HG03460 (cell line): ENCODE data around the gene PLEKHM3.
A peak's percentile ranks its signal among the peaks of the same experiment; 100 is the strongest.
"Not testable (repeated sequence)": the region's sequence is repeated elsewhere in the genome, so short reads cannot be mapped to it uniquely, and the experiment has no call there.

ENCODE experiments used
- ATAC-seq: cut with Tn5 transposase; IDR thresholded peaks from one replicate; pipeline ENCODE4 v1.9.1; 2021; ENCODE audit not compliant: unreplicated experiment

Gene PLEKHM3

GRCh38 chr2:208037564-208038487 lies 12.5 kb upstream of the PLEKHM3 start:
- ATAC-seq: no peak

- ATAC-seq: no peak
These were observed 11.0 kb upstream of the PLEKHM3 start for GRCh38 chr2:208036357-208036756.

DNA sequence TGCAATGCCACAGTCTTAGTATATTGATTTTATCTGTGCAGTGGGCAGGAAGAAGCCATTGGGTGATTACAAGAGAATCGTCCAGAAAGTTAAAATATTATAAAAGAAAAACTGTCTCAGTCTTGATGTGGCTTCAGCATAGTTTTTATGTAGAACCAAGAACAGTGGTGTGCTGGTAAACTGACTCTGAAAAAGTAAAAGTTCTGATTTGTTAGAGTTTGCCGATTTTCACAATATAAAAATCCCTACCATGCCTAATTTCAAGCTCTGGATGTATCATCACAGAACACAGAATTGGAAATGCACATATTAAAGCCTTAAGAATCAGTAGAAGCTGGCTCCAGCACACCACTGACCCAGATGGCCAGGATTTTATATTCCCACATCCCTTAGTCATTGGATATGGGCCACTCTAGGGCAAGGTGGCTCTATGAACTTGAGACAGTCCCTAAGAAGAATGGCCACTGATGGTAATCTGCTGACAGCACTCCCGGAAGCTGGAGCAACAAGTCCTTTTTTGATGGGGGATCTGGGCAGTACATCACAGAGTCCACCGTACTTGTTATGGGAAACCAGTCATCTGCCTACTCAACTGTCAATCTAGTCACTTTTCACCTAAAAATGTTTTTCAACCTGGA lies 9.3 kb upstream of the PLEKHM3 start:
- ATAC-seq: no peak

DNA sequence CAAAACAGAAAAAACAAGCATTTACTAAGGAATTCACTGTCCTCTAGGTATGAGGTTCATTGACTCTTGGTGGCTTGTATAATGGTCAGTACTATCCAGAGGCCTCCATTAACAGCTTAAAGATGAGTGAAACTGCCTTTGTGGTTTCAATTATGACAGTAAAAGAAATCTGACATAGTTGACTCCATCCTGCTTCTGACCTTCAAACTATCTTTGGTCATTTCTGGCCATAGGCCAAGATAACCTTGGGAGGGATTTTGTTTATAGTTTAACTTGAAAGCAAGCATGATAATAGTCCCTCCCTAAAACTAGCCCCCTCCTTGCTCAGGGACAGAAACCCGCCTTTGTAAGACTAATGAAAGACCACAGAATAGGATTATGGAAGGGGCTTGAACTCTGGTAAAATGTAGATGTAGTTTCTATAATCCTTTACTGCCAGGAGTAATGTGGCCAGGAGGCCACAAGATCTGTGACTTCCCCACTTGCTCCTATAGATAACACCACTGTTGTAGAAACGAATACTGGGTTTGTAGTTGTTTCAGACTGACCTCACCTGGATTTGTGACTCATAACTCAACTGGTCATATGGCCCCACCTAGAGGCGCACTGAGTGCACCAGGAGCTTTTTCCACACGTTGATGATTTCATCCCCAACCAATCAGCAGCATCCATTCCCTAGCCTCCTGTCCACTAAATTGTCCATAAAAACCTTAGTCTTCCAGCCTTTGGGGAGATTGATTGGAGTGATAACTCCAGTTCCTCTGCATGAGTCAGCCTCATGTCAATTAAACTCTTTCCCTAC lies 8.6 kb upstream of the PLEKHM3 start:
- ATAC-seq: peak; percentile 95

DNA sequence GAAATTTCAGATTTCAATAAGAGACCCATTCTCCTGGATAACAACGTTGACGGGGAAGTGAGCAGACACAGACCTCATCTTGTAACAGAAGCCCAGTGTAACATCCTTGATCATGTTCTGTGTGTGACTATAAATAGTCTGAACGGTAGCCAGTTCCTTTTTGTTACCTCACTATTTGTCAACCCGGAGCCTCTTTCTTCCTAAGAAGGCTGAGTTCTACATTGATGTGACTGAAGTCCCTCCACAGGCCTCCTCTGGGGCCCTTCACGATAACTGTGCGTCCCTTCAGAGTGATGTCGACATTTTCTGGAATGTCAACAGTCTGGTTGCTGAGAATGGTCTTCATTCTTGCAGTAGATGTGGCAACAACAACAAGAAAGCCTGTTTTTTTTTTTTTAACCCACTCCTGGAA lies 6.3 kb upstream of the PLEKHM3 start:
- no peak for ATAC-seq

GRCh38 chr2:208025814-208026184 lies 472 bp upstream of the PLEKHM3 start:
- ATAC-seq: peak; percentile 21

DNA sequence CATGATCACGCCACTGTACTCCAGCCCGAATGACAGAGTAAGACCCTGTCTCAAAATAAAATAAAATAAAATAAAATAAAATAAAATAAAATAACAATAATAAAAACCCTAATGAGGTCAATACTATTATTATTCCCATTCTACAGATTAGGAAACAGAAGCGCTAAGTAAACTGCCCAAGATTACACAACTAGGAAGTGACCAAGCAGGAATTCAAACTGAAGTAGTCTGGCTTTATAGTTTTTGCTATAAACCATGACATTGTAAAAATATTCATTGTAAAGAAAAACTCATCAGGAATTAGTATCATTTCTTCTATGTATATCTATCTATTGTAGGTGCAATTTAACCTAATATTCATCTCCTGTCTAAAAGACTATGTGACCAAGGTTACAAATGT lies 1.2 kb downstream of the PLEKHM3 start:
- ATAC-seq: no peak

DNA sequence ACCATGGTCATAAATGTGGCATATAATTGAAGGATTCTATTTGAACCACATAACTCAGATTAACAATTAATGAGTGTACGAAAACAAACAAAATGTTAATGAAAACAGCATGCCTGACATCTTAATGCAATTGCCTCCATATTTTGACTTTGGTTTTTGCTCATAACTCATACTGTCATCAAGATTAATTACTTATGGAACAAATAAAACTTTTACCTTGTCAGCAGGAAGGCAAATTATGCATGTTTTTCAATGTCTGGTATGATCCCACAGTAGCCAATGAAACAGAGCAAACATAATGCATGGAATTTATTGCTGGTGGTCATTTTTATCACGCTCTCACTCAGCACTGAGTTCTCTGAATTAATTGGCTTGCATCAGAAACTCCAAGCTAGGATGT lies 5.1 kb downstream of the PLEKHM3 start:
- no peak for ATAC-seq

DNA sequence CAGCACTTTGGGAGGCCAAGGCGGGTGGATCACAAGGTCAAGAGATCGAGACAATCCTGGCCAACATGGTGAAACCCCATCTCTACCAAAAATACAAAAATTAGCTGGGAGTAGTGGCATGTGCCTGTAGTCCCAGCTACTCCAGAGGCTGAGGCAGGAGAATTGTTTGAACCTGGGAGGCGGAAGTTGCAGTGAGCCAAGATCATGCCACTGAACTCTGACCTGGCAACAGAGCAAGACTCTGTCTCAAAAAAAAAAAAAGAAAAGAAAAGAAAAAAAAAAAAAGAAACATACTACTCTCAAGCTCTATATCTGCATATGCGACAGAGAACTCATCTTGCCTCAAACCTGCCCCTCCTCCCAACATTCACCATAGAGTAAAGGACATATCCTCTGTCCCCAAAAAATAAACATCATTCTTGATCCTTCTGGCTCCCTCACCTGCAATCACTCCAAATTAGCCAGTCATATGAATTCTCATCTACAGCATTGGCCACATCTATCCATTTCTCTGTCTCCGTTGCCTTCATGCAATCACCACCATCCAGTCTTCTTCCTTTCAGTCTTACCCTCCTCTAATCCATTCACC lies 7.1 kb downstream of the PLEKHM3 start:
- ATAC-seq: not testable (repeated sequence)

DNA sequence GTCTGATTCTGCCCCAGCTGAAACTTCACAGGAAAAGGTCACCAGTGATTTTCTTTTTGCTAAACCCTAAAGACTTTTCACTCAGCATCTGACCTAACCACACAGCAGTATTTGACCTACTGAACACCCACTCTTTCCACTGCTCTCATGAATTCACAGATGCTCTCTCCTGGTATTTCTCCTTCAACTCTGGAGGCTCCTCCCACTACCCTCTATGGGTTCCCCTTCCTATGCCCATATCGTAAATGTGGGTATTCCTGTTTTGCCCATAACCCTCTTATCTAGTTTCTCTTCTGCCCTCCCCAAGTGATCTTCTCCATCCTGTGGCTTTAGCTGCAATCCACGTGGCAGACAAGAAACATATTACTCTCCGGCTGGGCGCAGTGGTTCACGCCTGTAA lies 7.6 kb downstream of the PLEKHM3 start:
- no peak for ATAC-seq

DNA sequence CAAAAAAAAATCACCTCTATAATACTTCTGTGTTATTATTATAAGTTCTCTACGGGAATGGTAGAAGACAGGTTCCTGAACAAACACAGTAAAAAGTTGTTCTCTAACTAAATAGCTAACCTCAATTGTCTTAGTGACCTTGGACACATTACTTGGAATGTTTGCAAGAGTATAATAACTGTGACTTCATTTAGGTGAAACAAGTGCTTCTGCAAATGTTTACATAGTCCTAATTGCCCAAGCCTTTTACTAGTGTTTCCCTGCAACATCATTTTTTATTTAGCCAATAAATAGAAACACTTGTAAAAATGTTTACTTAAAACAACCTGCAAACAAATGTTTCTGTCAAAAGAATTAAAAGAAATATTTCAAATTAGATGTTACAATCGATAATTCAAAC lies 9.9 kb downstream of the PLEKHM3 start:
- no peak for ATAC-seq

DNA sequence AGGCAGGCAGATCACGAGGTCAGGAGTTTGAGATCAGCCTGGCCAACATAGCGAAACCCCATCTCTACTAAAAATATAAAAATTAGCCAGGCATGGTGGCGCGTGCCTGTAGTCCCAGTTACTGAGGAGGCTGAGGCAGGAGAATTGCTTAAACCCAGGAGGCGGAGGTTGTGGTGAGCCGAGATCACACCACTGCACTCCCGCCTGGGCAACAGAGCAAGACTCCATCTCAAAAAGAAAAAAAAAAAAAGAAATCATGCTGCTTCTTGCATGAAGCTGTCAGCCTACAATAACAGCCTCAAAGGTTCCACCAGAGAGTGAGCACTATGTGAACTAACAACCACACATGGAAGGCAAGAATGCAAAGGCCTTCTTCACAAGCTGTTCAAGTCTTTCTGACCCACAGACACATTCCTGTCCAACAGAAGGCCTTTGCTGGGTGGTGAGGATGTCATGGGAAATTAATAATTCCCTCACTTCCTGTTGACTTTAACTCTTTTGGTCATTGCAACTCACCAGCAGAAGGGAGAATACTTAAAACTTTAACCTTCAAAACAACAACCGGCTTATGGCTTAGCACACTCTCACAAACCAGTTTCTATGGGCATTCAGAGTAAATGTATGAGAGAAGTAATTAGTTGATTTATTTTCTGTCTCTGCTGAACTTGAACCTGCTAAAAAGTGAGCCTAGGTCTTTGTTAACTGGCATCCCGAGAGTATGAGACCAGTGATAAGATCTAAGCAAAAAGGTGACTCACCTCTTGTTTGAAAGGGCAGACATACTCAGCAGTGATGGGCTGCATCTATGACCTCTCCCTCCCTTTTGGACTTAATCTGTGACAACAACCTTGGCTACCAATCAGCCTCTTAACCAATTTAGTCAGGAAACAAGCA lies 11.8 kb downstream of the PLEKHM3 start:
- ATAC-seq: no peak

DNA sequence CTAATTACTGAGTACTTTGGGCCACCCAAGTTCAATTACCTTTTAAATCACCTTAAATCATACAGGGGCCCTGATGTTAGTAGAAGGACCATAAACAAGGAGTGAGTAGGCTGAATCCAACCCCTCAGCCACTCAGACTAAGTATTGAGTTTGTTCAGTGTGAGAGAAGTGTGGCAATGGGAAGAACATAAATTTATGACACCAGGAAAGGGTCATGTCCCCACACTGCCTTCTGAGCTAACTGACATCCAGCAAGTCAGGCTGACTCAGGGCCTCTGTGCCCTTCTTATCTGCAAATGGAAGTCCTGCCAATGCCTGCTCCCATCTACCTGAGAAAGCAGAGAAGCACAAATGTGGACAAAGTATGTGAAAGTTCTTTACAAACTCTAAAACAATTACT lies 12.9 kb downstream of the PLEKHM3 start:
- no peak for ATAC-seq

GRCh38 chr2:208010506-208010905 lies 14.8 kb downstream of the PLEKHM3 start:
- no peak for ATAC-seq

GRCh38 chr2:208006833-208007232 lies 18.5 kb downstream of the PLEKHM3 start:
- no peak for ATAC-seq

GRCh38 chr2:208006337-208006736 lies 19.0 kb downstream of the PLEKHM3 start:
- ATAC-seq: no peak

DNA sequence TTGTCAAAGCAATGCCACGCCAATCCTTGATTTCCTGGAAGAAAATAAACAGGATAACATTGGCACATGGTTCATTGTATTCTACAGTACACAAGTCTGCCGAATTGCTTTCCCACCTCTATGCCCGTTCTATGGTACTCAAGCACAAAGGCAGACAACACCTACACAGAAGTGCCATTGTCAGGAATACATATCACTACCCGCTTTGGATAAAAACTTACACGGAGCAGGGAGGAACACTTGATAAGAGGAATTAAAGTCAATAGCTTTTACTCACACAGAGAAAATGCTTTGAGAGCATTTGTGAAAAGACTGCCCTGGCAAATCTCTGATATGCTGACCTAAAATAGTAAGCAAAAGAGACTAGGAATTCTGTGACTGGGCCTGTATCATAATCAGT lies 23.4 kb downstream of the PLEKHM3 start:
- no peak for ATAC-seq

DNA sequence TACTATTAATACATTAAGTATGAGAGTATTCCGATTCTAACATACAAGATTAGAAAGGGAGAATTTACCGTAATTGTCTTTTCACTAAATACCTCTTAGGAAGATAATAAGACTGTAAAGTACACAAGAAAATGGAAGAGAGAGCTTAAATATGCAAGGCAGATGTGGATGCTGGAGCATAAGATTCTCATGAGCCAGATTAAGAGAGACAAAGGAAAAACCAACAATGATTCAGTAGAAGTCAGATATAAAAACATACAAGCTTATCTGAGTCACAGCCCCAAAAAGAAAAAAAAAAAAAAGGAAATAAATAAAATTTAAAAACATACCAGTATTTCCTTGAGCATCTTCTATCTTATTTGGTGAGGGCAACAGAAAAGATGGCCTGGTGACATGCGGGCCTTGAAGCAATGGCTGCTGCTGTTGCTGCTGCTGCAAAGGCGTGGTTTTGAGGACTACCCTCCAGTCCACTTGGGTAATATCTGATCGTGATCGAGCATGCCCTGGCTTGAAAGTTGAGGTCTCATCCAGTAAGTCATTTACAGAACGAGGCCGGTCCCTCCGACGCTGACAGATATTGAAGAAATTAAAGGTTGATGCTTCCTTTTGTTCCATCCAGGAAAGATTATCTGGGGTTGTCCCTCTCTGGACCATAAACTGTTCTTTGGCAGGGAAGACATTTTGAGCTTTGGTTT lies 24.5 kb downstream of the PLEKHM3 start:
- ATAC-seq: no peak

- ATAC-seq: no peak
These were observed 28.5 kb downstream of the PLEKHM3 start for GRCh38 chr2:207996848-207997247.

GRCh38 chr2:207995887-207996286 lies 29.4 kb downstream of the PLEKHM3 start:
- ATAC-seq: no peak
